K562 (cell line): Measurements from ENCODE around the gene APC2. TPM values are rescaled to one million over a fixed set of nuclear protein-coding genes. Genes with fewer than 3 reads are reported as not detected.

Experiments
- ADNP ChIP-seq: fragments of 200-800 bp; sonication (Bioruptor generic); IDR thresholded peaks from 2 replicates; pipeline ENCODE4 v1.6.1; 2016; ENCODE audit warnings: missing genetic modification characterization, missing compliant biosample characterization
- CBX1 ChIP-seq: sonication (generic); IDR thresholded peaks from 2 replicates; pipeline ENCODE4 v1.6.1; 2016; ENCODE audit warnings: antibody characterized with exemption, low read depth, mild to moderate bottlenecking
- MEF2A ChIP-seq: IDR thresholded peaks from 2 replicates; pipeline ENCODE4 v1.6.1; 2011; ENCODE audit warnings: low read depth, mild to moderate bottlenecking, low read length, moderate library complexity; ENCODE audit not compliant: control insufficient read depth
- SP1 ChIP-seq: sonication (generic); formaldehyde crosslinking; IDR thresholded peaks from 2 replicates; pipeline ENCODE4 v1.8.1; 2022; ENCODE audit warnings: mild to moderate bottlenecking, missing genetic modification reagents
- TARDBP ChIP-seq: fragments of 450-650 bp; IDR thresholded peaks from 2 replicates; pipeline ENCODE4 v1.6.1; 2016
- ZNF407 ChIP-seq: fragments of 450-650 bp; IDR thresholded peaks from 2 replicates; pipeline ENCODE4 v1.6.1; 2016; ENCODE audit warnings: low read depth
- ZNF785 ChIP-seq: fragments of 250-450 bp; sonication (Bioruptor Pico); IDR thresholded peaks from 2 replicates; pipeline ENCODE4 v1.4.0; 2020; ENCODE audit warnings: mild to moderate bottlenecking
- polyA plus RNA-seq, 8 experiments: library from polyadenylated mRNA; depleted of rRNA in 4 of 8; stranded (reverse) in 5 of 8; unstranded in 3 of 8; fragments of >200 nt; fragmentation: Nextera tagmentation in 2 of 8; fragmentation: Illumina TruSeq in 1 of 8; extraction: Ambion mirVana in 2 of 8; extraction: Trizol in 1 of 8; gene quantifications; 2 replicates each; pipeline versions ENCODE4 v1.2.1 to v1.2.3, GENCODE V29; 2011 to 2014; ENCODE audit warnings: inconsistent platforms in 1 of 8, missing spikeins in 1 of 8
- total RNA-seq, 7 experiments: library from RNA; depleted of rRNA in 6 of 7; stranded (reverse); fragments of >200 nt in 6 of 7; fragmentation: Illumina TruSeq in 2 of 7; extraction: Trizol in 2 of 7; gene quantifications; 2 replicates each; pipeline versions ENCODE4 v1.2.1 to v1.2.3, GENCODE V29; 2011 to 2021; ENCODE audit warnings: low replicate concordance in 1 of 7
- TF ChIP-seq, protein P1 (sequence below): IDR thresholded peaks from 3 replicates; pipeline ENCODE4 v1.6.1; 2011; ENCODE audit warnings: borderline replicate concordance, mild to moderate bottlenecking; ENCODE audit not compliant: insufficient read length, insufficient read depth
- TF ChIP-seq, protein P2 (sequence below): fragments of 450-650 bp; formaldehyde crosslinking; IDR thresholded peaks from 2 replicates; pipeline ENCODE4 v1.4.0; 2022; ENCODE audit warnings: missing genetic modification characterization
- TF ChIP-seq, protein P3 (sequence below), 2 experiments: fragments of 250-450 bp in 1 of 2; fragments of 450-650 bp in 1 of 2; sonication (Bioruptor Pico) in 1 of 2; IDR thresholded peaks; 2 replicates each; pipeline versions ENCODE4 v1.6.1 to v1.8.0; 2016 to 2021; ENCODE audit warnings: mild to moderate bottlenecking in 2 of 2, moderate library complexity in 2 of 2, missing compliant biosample characterization in 1 of 2, missing genetic modification characterization in 1 of 2
- TF ChIP-seq, protein P4 (sequence below), 2 experiments: IDR thresholded peaks; 2 replicates each; pipeline ENCODE4 v1.6.1; 2012; ENCODE audit warnings: improper control_type of control experiment in 2 of 2, low read depth in 2 of 2, low read length in 2 of 2, borderline replicate concordance in 1 of 2

APC2 gene
- total and polyA plus RNA-seq, 9 of the 15 experiments (the other 6 are each of a cell fraction or from before 2014, with no cell fraction given), result 0.01 to 0.40 (median 0.05) TPM; not detected in 3

DNA sequence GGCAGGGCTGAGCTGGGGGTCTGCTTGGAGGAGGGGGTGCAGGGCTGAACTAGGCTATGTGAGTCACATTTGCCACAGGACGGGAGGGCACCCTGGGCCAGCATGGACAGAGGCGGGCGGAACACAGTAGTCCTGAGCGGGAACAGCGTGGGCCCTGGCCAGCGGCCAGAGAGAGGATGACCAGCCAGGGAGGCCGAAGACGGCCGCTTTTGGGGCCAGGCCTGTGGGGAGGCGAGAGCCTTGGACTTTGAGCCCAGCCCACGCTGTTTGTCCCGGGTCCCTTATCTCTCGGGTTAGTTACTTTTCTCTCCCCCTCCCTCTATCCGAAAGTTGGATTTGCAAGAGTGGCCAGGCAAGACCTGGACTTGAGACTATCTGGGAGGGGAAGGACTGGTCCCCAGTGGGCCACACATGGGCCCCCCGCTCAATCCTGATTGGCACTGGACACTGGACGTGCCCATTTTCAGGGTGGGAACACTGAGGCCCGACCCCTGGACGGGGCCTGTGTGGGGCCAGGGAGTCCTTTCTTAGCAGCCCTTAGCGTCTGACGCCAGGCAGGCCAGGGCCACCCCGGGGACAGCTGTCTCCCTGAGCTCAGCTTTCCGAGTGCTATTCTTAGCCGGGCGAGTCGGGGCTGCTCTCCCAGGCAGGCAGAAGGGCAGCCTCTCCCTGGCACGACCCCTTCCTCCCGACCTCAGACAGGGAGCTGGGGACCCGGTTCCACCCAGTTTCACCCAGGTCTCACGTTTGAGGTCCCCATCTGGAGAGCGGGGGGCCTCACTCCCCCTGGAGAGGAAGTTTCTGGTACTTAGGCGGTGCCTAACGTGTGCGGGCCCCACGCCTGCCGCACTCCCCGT is 49.4 kb upstream of the APC2 start (continued):
- TF ChIP-seq SP1 (peak; percentile 40; the same call in 1 of the 2 replicates), ZNF785 (CRISPR knock-in tag) (no peak), ZNF407 (no peak), ADNP (tag) (peak; percentile 96), TARDBP (no peak), MEF2A (peak; percentile 2; the same call in 1 of the 2 replicates), CBX1 (peak; percentile 97)
- TF ChIP-seq, protein P1, sequence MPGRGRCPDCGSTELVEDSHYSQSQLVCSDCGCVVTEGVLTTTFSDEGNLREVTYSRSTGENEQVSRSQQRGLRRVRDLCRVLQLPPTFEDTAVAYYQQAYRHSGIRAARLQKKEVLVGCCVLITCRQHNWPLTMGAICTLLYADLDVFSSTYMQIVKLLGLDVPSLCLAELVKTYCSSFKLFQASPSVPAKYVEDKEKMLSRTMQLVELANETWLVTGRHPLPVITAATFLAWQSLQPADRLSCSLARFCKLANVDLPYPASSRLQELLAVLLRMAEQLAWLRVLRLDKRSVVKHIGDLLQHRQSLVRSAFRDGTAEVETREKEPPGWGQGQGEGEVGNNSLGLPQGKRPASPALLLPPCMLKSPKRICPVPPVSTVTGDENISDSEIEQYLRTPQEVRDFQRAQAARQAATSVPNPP, result no peak
- TF ChIP-seq, protein P2, sequence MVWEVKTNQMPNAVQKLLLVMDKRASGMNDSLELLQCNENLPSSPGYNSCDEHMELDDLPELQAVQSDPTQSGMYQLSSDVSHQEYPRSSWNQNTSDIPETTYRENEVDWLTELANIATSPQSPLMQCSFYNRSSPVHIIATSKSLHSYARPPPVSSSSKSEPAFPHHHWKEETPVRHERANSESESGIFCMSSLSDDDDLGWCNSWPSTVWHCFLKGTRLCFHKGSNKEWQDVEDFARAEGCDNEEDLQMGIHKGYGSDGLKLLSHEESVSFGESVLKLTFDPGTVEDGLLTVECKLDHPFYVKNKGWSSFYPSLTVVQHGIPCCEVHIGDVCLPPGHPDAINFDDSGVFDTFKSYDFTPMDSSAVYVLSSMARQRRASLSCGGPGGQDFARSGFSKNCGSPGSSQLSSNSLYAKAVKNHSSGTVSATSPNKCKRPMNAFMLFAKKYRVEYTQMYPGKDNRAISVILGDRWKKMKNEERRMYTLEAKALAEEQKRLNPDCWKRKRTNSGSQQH (CRISPR knock-in tag), result no peak
- TF ChIP-seq, protein P3, sequence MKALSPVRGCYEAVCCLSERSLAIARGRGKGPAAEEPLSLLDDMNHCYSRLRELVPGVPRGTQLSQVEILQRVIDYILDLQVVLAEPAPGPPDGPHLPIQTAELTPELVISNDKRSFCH (CRISPR knock-in tag; IDR thresholded peaks at IDR 0.05), result no peak
- TF ChIP-seq, protein P3 (tag; IDR thresholded peaks at IDR 0.05), result peak; percentile 51; the same call in 1 of the 2 replicates
- TF ChIP-seq, protein P4, sequence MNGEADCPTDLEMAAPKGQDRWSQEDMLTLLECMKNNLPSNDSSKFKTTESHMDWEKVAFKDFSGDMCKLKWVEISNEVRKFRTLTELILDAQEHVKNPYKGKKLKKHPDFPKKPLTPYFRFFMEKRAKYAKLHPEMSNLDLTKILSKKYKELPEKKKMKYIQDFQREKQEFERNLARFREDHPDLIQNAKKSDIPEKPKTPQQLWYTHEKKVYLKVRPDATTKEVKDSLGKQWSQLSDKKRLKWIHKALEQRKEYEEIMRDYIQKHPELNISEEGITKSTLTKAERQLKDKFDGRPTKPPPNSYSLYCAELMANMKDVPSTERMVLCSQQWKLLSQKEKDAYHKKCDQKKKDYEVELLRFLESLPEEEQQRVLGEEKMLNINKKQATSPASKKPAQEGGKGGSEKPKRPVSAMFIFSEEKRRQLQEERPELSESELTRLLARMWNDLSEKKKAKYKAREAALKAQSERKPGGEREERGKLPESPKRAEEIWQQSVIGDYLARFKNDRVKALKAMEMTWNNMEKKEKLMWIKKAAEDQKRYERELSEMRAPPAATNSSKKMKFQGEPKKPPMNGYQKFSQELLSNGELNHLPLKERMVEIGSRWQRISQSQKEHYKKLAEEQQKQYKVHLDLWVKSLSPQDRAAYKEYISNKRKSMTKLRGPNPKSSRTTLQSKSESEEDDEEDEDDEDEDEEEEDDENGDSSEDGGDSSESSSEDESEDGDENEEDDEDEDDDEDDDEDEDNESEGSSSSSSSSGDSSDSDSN (IDR thresholded peaks at IDR 0.05; ENCODE audit: borderline replicate concordance in 1 of 2, low read depth in 2 of 2, low read length in 2 of 2), result 0 out of 4 replicates have a peak, but pooled peaks of 1 of the 2 experiments have one; percentile 34
